GM19193 (cell line): ENCODE results near the gene SKA2.
A peak's percentile ranks its signal among the peaks of the same experiment; 100 is the strongest.

ENCODE experiments used
- POLR2A ChIP-seq: IDR thresholded peaks from 4 replicates; pipeline ENCODE4 v1.6.1; 2011; ENCODE audit not compliant: insufficient read depth, insufficient read length; ENCODE audit errors: extremely low read depth

The SKA2 gene, protein sequence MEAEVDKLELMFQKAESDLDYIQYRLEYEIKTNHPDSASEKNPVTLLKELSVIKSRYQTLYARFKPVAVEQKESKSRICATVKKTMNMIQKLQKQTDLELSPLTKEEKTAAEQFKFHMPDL

DNA sequence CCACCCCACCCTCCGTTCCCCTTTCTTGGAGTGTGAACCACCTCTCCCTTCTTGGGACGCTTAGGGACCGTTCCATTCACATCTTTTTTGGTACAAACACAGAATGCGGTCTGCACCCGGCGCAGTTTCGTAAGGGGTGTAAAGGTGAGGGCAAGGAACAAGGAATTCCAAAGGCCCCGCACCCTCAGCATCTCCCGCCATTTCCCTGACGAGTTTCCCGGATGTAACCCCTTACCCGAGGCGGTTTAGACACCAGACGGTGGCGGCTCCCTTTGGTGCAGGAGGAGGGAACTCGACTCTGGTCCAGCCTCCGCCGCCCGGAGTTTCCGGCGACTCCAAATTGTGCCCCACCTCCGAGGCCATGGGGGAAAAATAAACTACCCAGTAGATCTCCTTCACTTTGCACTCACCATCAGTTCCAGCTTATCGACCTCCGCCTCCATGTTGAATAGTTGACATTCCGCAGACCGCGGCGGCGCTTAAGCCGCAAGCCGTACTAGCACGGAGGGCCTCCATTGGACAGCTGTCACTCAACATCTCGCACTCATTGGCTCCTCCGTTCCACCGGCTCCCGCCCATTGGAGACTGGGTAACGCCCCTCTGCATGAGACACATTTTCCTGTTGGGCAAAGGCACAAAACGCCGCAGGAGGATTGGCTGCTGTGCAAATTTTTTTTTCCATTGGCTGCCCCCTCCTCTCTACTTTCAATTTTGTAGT is at the start of gene SKA2:
TSS of gene SKA2 (minus strand) at position 466 of the 718 bp plus-strand sequence. CDS start at position 443, 23 bp downstream.
- peak; percentile 69 for TF ChIP-seq POLR2A

DNA sequence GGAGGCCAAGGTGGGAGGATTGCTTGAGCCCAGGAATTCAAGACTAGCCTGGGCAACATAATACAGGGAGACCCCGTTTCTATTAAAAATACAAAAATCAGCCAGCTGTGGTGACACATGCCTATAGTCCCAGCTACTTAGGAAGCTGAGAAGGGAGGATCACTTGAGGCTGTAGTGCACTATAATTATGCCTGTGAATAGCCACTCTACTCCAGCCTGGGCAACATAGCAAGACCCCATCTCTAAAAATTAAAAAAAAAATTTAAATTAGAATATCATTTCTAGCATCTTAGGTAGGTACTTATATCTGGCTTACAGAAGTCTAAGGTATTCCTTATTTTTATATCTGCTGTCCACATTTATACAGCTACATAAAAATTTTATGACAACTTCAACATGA is 47.3 kb upstream of the SKA2 start:
- TF ChIP-seq POLR2A, result no peak

DNA sequence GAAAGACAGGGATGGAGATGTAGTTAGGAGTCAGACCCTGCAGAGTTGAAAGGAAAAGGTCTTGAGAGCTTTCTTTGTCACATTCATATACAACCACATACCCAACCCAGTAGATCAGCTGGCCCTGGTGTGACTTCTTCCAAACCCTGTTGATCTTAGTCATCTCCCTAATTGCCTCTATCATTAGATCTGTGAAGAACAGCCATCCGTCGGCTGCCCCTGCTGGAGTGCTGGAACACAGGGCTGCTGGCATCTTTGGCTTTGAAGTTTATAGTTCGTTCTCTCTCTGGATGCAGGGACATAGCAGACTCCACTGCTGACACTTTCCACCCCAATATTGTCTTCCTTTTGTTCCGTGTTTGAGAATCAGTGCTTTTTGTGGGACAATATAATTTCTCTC is 44.4 kb upstream of the SKA2 start:
- TF ChIP-seq POLR2A, result no peak

DNA sequence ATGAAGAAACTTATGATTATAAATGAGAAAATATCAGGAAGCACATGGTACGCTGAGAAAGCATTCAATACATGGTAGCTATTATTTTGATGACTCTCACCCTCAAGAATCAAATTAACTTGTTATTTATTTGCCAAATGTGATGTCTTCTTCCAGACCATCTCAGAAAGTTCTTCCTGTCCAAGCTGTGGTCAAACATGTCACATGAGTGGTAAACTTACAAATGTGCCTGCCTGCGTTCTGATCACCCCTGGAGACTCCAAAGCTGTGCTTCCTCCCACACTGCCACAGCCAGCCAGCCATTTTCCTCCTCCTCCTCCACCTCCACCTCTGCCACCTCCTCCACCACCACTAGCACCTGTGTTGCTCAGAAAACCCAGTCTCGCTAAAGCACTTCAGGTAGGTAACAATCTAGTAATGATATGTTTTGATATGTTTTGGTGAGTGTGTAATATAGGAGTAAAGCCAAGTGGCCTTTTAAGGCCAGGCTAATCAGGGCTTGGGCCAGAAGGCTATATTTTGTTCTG is 38.4 kb upstream of the SKA2 start:
- no peak for TF ChIP-seq POLR2A

DNA sequence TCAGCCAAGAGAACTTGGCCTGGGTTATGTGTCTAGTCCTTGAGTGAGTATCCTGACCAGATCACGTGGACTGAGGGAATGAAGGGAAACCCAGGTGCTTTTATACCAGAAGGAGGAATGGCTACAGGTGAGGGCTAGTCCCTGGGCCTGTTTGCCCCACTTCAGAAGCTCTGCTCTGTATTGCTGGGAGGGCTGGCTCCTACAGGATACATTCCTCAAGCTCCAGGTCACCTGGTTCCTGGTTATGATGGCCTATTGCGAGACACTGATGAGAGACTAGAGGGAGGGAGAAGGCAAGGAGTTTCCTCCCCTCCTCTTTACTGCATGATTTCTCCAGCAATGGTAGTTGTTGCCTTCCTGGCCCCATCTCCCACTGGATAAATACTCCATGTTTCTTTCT is 35.8 kb upstream of the SKA2 start:
- TF ChIP-seq POLR2A, result no peak

DNA sequence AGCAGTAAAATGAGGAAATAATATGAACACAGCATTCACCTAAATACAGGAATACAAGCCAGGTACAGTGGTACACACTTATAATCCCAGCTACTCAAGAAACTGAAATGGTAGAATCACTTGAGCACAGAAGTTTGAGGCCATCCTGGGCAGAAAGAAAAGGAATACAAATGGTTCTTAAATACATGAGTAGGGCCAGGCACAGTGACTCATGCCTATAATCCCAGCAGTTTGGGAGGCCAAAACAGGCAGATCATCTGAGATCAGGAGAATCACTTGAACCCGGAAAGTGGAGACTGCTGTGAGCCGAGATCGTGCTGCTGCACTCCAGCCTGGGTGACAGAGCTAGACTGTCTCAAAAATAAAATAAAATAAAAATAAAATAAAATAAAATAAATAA is 31.9 kb upstream of the SKA2 start:
- TF ChIP-seq POLR2A, result no peak

DNA sequence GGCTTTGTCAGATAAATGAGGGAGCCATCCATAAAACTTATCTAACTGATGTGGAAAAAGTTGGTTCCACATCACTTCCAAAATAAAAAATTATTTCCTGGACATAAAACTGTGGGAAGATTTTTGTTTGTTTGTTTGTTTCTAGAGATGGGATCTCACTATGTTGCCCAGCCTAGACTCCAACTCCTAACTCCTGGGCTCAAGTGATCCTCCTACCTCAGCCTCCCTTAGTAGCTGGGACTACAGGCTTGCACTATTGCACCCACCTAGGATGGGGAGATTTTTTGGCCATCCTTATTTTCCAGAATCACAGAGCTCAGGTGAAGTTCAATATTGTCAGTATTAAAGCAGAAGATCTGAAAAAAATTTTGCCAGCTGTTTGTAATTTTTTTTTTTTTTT is 31.0 kb upstream of the SKA2 start:
- no peak for TF ChIP-seq POLR2A

DNA sequence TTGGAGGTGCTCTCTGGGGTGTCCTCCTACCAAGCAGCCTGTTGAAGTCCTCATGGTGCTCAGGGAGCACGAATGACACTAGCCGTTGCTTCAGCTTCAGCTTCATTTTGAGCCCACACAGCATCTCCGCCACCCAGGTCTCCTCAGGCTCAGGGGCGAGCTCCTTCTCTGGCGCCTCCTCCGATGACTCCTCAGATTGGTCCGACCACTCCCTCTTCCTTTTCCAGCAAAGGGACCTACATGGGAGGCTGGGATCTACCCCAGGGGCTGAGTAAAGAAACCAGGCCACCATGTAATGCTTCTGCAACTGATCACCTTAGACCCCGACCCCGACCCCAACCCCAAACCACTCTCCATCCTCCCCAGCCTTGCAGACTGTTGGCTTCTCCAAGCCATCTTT is 26.5 kb upstream of the SKA2 start:
- TF ChIP-seq POLR2A, result no peak

DNA sequence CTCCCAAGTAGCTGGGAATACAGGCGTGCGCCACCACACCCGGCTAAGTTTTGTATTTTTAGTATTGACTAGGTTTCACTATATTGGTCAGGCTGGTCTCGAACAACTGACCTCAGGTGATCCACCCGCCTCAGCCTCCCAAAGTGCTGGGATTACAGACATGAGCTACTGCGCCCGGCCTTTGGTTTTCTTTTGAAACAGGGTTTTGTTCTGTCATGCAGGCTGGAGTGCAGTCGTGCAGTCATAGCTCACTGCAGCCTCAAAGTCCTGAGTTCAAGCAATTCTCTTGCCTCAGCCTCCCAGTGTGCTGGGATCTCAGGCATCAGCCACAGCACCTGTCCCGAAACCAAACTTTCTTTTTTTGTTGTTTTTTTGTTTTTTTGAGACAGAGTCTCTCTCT is 25.6 kb upstream of the SKA2 start:
- no peak for TF ChIP-seq POLR2A

DNA sequence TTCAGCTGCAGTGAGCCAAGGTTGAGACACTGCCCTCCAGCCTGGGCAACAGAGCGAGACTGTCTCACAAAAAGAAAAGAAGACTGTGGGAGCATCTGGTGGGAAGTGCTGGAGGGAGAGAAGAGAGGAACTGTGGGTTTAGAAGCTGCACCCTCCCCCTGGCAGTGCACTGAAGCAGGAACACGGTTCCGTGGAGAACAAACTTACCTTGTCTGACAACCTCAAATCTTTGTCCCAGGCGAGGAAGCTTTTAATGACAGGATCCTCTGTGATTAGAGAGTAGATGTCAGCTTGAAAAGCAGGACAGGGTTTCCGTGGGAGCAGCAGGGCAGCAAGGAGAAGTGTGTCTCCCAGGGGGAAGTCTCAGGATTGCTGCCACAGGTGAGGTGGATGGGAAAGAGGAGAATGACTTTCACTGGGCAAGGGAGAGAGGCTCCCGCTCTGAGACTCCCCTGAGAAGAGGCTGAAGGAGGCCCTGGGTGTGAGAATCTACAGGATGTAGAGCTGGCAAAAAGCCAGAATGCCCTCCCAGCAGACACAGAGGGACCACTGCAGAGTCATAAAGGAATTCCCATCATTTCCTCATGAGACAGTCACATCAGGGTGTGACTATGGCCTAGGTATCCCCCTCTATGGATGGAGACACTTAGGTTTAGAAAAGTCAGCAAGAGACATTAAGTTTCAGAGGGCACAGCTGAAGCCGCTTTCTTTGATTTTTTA is 23.4 kb upstream of the SKA2 start:
- TF ChIP-seq POLR2A, result no peak

DNA sequence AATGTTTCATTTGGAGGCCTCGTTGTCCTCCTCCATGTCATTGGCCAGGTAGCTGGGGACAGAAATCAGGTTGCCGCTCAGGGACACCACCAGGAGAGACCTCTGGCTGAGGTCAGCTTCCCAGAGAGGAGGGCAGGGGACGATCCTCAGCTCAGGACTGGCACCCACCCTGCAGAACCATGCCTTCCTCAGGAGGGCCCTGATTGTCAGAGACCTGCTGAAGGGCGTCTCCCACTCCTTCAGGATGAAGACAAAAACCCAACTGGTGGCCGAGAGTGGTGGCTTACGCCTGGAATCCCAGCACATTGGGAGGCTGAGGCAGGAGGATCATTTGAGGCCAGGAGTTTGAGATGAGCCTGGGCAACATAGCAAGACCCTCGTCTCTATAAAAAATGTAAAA is 20.1 kb upstream of the SKA2 start:
- no peak for TF ChIP-seq POLR2A

DNA sequence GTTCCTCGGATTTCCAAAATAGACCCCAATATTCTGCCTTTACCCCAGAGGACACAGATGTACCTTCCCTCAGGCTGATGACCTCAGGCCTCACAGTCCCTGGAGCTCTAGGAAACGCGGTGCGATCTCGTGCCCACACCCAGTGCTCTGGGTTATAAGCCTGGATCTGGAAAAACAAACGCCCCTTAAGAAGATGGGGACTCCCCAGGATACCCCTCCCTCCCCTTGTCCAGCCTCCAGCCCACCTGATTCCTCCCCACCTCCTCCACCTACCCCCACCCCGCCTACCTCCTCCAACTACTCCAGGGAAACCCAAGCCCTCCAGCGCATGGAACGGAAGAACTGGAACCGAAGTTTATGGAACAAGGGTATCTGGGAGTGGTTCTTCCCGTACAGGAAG is 19.7 kb upstream of the SKA2 start:
- no peak for TF ChIP-seq POLR2A

DNA sequence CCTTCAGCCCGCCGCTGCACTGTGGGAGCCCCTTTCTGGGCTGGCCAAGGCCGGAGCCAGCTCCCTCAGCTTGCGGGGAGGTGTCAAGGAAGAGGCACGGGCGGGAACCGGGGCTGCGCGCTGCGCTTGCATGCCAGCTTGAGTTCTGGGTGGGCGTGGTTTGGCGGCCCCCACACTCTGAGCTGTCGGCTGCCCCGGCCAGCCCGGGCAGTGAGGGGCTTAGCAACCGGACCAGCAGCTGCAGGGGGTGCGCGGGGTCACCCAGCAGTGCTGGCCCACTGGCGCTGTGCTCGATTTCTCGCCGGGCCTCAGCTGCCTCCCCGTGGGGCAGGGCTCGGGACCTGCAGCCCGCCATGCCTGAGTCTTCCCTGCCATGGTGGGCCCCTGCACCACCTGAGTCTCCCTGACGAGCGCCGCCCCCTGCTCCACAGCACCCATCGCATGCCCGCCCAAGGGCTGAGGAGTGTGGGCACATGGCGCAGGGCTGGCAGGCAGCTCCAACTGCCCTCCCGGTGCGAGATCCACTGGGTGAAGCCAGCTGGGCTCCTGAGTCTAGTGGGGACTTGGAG is 17.5 kb upstream of the SKA2 start:
- TF ChIP-seq POLR2A, result no peak

DNA sequence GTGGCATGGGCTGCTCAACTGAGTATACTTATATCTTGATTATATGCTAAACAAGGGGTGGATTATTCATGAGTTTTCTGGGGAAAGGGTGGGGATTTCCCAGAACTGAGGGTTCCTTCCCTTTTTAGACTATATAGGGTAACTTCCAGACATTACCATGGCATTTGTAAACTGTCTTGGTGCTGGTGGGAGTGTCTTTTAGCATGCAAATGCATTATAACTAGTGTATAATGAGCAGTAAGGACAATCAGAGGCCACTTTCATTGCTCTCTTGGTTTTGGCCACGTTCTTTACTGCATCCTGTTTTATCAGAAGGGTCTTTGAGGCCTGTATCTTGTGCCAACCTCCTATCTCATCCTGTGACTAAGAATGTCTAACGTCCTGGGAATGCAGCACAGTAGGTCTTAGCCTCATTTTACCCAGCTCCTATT is 12.6 kb upstream of the SKA2 start:
- no peak for TF ChIP-seq POLR2A

DNA sequence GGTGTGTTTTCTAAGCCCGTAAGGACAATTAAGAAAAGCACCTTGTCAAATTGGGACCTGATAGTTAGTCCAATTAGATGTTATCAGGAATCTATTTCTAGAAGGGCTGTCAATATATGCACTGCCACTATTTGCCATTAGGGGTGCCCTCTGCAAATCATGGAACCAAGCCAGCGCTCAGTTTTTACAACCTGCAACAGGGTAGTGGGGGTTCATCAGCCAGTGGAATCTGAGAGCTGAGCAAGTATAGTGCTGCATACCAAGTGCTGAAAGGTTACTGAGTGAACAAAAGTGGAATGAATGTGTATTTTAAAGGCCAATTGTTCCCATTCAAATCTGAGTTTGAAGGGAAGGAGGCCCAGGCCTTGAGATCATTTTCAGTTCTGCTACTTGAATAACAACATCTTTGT is 11.0 kb upstream of the SKA2 start:
- TF ChIP-seq POLR2A, result no peak
